ENCODE results near the gene TGFBR3L.
A peak's percentile ranks its signal among the peaks of the same experiment; 100 is the strongest.
"Not testable (repeated sequence)": the region's sequence is repeated elsewhere in the genome, so short reads cannot be mapped to it uniquely, and the experiment has no call there.

Gene TGFBR3L

GRCh38 chr19:7918615-7919421 lies 4.2 kb downstream of the TGFBR3L start:
- DNase-seq: no peak

- peak; percentile 72 to 92 for DNase-seq
These were observed 5.2 kb downstream of the TGFBR3L start, which contains the start of gene SNAPC2 for GRCh38 chr19:7919610-7920518. SNAPC2 (plus strand) TSS chr19:7920338; CDS start chr19:7920367, 29 bp downstream.

GRCh38 chr19:7920519-7921301 lies 6.1 kb downstream of the TGFBR3L start:
- DNase-seq: peak; percentile 98

GRCh38 chr19:7921302-7921966 lies 6.8 kb downstream of the TGFBR3L start:
- DNase-seq: no peak

GRCh38 chr19:7921967-7922835 lies 7.6 kb downstream of the TGFBR3L start:
- no peak for DNase-seq

- DNase-seq: no peak
These were observed 8.2 kb downstream of the TGFBR3L start for GRCh38 chr19:7922836-7923195.

- no peak for DNase-seq
These were observed 8.9 kb downstream of the TGFBR3L start for GRCh38 chr19:7923295-7924191.

GRCh38 chr19:7924241-7924640 lies 9.6 kb downstream of the TGFBR3L start:
- DNase-seq: no peak

- no peak for DNase-seq
These were observed 10.1 kb downstream of the TGFBR3L start for GRCh38 chr19:7924651-7925170.

- no peak for DNase-seq
These were observed 10.7 kb downstream of the TGFBR3L start for GRCh38 chr19:7925171-7925851.

GRCh38 chr19:7926021-7926726 lies 11.5 kb downstream of the TGFBR3L start, which contains the start of gene CTXN1:
CTXN1 (minus strand) TSS chr19:7926135; CDS start chr19:7925538, 597 bp downstream.
- DNase-seq: peak in 1 of 2 donors; percentile 36

- DNase-seq: no peak
These were observed 12.3 kb downstream of the TGFBR3L start for GRCh38 chr19:7926727-7927604.

GRCh38 chr19:7927605-7928333 lies 13.1 kb downstream of the TGFBR3L start:
- DNase-seq: no peak

- DNase-seq: no peak
These were observed 13.7 kb downstream of the TGFBR3L start for GRCh38 chr19:7928334-7928706.

GRCh38 chr19:7928741-7929701 lies 14.4 kb downstream of the TGFBR3L start:
- DNase-seq: no peak

GRCh38 chr19:7930030-7930429 lies 15.4 kb downstream of the TGFBR3L start:
- not testable (repeated sequence) for DNase-seq
